Osteoblast (primary cell): ENCODE results near the gene CCNJL. TPM values are rescaled to one million over a fixed set of nuclear protein-coding genes. Genes with fewer than 3 reads are reported as not detected.
"Not testable (repeated sequence)": the region's sequence is repeated elsewhere in the genome, so short reads cannot be mapped to it uniquely, and the experiment has no call there.

ENCODE experiments used
- DNase-seq: peaks from one replicate; pipeline ENCODE4 v3.0.0; 2011; ENCODE audit warnings: low spot score, mixed read lengths; ENCODE audit not compliant: insufficient read length; ENCODE audit errors: missing footprints
- H2AFZ ChIP-seq: 2 replicates; pipeline ENCODE4 v1.6.0; 2011; ENCODE audit warnings: mild to moderate bottlenecking, low read length
- H3K27ac ChIP-seq: 2 replicates; pipeline ENCODE4 v1.5.1; 2011; ENCODE audit warnings: mild to moderate bottlenecking, low read depth, low read length, moderate library complexity
- H3K27me3 ChIP-seq: 2 replicates; pipeline ENCODE4 v1.6.0; 2012; ENCODE audit warnings: mild to moderate bottlenecking, control low read depth, inconsistent platforms, low read length, moderate library complexity; ENCODE audit not compliant: insufficient read depth
- H3K36me3 ChIP-seq: 2 replicates; pipeline ENCODE4 v1.5.1; 2011; ENCODE audit warnings: mild to moderate bottlenecking, low read length, control low read depth, moderate library complexity; ENCODE audit not compliant: insufficient read depth
- H3K4me1 ChIP-seq: 2 replicates; pipeline ENCODE4 v1.5.1; 2011; ENCODE audit warnings: mild to moderate bottlenecking, low read length, control low read depth, moderate library complexity; ENCODE audit not compliant: insufficient read depth
- H3K4me2 ChIP-seq: 2 replicates; pipeline ENCODE4 v1.6.0; 2011; ENCODE audit warnings: mild to moderate bottlenecking, low read length; ENCODE audit not compliant: insufficient read depth
- H3K4me3 ChIP-seq: fragments of 200-600 bp; sonication (generic); 3 replicates; pipeline ENCODE4 v1.5.1; 2012; ENCODE audit warnings: mild to moderate bottlenecking, low read length, inconsistent platforms; ENCODE audit not compliant: insufficient read depth
- H3K79me2 ChIP-seq: 2 replicates; pipeline ENCODE4 v1.6.0; 2012; ENCODE audit warnings: mild to moderate bottlenecking, low read length, control low read depth, inconsistent platforms; ENCODE audit not compliant: insufficient read depth
- H3K9me3 ChIP-seq: 2 replicates; pipeline ENCODE4 v1.5.1; 2011; ENCODE audit warnings: low read depth, low read length, control low read depth
- H4K20me1 ChIP-seq: 2 replicates; pipeline ENCODE4 v1.6.0; 2012; ENCODE audit warnings: mild to moderate bottlenecking, low read length, control low read depth; ENCODE audit not compliant: insufficient read depth
- CTCF ChIP-seq: IDR thresholded peaks from 2 replicates; pipeline ENCODE4 v1.5.1; 2011; ENCODE audit warnings: mild to moderate bottlenecking, low read depth, low read length, moderate library complexity; ENCODE audit errors: extremely low read depth
- total RNA-seq: library from RNA; depleted of rRNA; stranded (reverse); fragments of >200 nt; gene quantifications from 2 replicates; pipeline ENCODE4 v1.2.3, GENCODE V29; 2012

The CCNJL gene
- total RNA-seq, 1 donor, result 1.1 TPM

DNA sequence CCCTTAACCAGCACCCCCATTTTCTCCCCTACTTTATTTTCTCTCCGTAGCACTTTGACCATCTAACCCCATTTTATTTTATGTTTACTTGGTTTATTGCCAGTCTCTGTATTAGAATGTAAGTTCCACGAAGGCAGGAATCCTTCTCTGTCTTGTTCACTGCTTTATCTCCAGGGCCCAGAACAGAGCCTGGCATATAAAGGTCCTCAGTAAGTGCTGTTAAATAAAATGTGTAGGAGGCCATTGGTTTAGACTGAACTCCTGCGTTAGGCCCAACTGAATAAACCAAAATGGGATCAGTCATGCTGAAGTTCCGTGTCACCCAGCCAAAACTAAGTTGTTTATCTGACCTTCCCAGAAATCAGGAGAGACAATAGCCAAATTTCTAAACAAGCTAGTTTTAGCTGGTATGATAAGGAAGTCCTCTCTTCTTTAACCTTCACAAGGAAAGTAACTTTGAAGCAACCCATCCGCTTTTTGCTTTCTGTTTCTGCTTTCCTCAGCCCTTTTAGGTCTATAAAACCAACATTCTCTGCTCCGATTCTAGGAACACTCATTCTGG lies 29.0 kb upstream of the CCNJL start:
- no peak overlapping the region for H2AFZ ChIP-seq
- H3K27ac ChIP-seq, result no peak overlapping the region
- H3K27me3 ChIP-seq, result no peaks in the 10 kb centered on the region
- no peaks in the 10 kb centered on the region for H4K20me1 ChIP-seq
- no peaks in the 10 kb centered on the region for H3K36me3 ChIP-seq
- H3K4me1 ChIP-seq, result peaks cover 10% of the 10 kb centered on the region
- H3K4me3 ChIP-seq, result no peak overlapping the region
- no peaks in the 10 kb centered on the region for H3K9me3 ChIP-seq
- H3K79me2 ChIP-seq, result no peaks in the 10 kb centered on the region
- no peak for TF ChIP-seq CTCF
- no peak overlapping the region for H3K4me2 ChIP-seq
- DNase-seq, result no peak

- H3K4me2 ChIP-seq, H3K27me3 ChIP-seq, H3K79me2 ChIP-seq, H2AFZ ChIP-seq, H3K27ac ChIP-seq, H3K4me3 ChIP-seq, H4K20me1 ChIP-seq, DNase-seq, H3K36me3 ChIP-seq, H3K9me3 ChIP-seq: not testable (repeated sequence)
- peaks cover 10% of the 10 kb centered on the region for H3K4me1 ChIP-seq
Measured at GRCh38 chr5:160340513-160340912, 28.1 kb upstream of the CCNJL start.

DNA sequence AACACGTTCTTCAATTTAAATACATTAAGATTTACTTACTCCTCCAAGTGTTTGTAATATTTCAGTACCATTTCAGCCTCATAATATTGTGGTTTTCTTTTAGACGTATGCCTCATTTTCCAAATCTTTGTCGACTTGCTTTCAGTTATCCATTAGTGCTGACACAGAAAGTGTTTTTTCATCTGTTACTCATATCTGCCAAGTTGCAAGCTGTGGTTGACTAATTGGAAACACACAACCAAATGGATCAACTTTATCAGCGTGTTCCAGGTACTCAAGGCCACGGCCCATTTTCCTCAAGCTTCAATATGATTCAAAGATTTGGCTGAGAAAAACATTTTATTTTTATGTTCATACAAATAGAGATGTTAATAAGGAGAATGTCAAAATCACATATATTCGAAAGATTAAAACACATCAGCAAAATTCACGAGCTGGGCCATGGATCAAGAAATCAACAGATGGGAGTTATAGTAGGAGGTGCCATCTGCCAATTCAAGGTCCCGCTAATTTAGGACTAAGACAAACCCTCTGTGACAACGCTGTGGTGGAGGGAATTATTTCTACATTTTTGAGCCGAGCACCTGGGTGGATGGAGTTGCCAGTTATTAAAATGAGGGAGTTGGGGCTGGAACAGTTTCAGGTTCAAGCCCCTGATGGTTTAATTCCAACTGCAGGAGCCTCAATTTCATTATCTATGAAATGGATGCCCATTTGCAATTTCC lies 27.2 kb upstream of the CCNJL start:
- Histone ChIP-seq H3K4me2 (no peak overlapping the region), H2AFZ (no peak overlapping the region), H3K27ac (no peak overlapping the region), H4K20me1 (no peaks in the 10 kb centered on the region), H3K4me1 (peaks cover 10% of the 10 kb centered on the region), H3K27me3 (no peaks in the 10 kb centered on the region), H3K9me3 (no peaks in the 10 kb centered on the region), H3K79me2 (no peaks in the 10 kb centered on the region), H3K36me3 (no peaks in the 10 kb centered on the region), H3K4me3 (no peak overlapping the region)
- DNase-seq, result no peak
- no peak for TF ChIP-seq CTCF

- not testable (repeated sequence) for H3K79me2 ChIP-seq, H4K20me1 ChIP-seq, H3K4me1 ChIP-seq, DNase-seq, H3K4me3 ChIP-seq, H3K4me2 ChIP-seq, H2AFZ ChIP-seq, H3K9me3 ChIP-seq, H3K36me3 ChIP-seq, H3K27me3 ChIP-seq, H3K27ac ChIP-seq
Measured at GRCh38 chr5:160334716-160335115, 22.4 kb upstream of the CCNJL start.

DNA sequence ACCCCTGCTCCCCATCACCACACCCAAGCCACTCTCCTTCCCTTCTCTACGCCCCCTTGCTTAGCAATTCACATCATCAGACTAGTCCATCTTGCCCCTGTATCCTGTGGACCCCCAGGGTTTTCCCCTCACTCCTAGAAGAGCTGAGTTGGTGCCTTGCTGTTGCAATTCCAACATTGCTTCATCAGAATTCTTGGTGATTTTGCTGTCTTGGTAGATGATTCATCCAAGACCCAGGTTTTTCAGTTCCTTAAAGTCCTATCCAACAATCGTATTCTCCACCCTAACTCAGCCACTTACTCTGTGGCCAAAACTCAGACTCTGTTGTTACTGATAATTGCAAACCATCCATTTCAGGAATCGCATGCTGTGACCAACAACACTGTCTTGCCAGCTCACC lies 21.4 kb upstream of the CCNJL start:
- Histone ChIP-seq H3K4me1 (peaks cover 6% of the 10 kb centered on the region), H3K4me2 (peak overlapping the region; percentile 23), H3K9me3 (no peaks in the 10 kb centered on the region), H3K4me3 (no peak overlapping the region), H3K79me2 (no peaks in the 10 kb centered on the region), H4K20me1 (no peaks in the 10 kb centered on the region), H3K27ac (no peak overlapping the region), H2AFZ (no peak overlapping the region), H3K36me3 (no peaks in the 10 kb centered on the region), H3K27me3 (no peaks in the 10 kb centered on the region)
- DNase-seq, result no peak
- no peak for TF ChIP-seq CTCF
